ENCODE measurements around the gene CACNA1I. TPM values are rescaled to one million over a fixed set of nuclear protein-coding genes. Genes with fewer than 3 reads are reported as not detected.

Gene CACNA1I
- total RNA-seq, 1 donor from 2014 or later = 0.07 TPM

- no peak overlapping the region for H3K27ac Mint-ChIP-seq (ENCODE audit: unreplicated experiment)
Observed at GRCh38 chr22:39613549-39613921, 43.0 kb downstream of the CACNA1I start.

GRCh38 chr22:39614442-39614841, 43.9 kb downstream of the CACNA1I start:
- Mint-ChIP-seq H3K9me3 (no peaks in the 10 kb centered on the region), H3K36me3 (ENCODE audit: low read depth) (no peaks in the 10 kb centered on the region), H3K4me1 (peaks cover 10% of the 10 kb centered on the region), H3K4me3 (no peak overlapping the region), H3K27ac (ENCODE audit: unreplicated experiment) (no peak overlapping the region), H3K27me3 (ENCODE audit: low read depth) (peaks cover 40% of the 10 kb centered on the region)
- TF ChIP-seq, protein P1, sequence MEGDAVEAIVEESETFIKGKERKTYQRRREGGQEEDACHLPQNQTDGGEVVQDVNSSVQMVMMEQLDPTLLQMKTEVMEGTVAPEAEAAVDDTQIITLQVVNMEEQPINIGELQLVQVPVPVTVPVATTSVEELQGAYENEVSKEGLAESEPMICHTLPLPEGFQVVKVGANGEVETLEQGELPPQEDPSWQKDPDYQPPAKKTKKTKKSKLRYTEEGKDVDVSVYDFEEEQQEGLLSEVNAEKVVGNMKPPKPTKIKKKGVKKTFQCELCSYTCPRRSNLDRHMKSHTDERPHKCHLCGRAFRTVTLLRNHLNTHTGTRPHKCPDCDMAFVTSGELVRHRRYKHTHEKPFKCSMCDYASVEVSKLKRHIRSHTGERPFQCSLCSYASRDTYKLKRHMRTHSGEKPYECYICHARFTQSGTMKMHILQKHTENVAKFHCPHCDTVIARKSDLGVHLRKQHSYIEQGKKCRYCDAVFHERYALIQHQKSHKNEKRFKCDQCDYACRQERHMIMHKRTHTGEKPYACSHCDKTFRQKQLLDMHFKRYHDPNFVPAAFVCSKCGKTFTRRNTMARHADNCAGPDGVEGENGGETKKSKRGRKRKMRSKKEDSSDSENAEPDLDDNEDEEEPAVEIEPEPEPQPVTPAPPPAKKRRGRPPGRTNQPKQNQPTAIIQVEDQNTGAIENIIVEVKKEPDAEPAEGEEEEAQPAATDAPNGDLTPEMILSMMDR (conservative IDR thresholded peaks at IDR 0.05) = no peak
- DNase-seq (ENCODE audit: low read depth, low spot score) = no peak

More at GRCh38 chr22:39613549-39613921, 43.0 kb downstream of the CACNA1I start:
- Mint-ChIP-seq H3K9me3 (no peaks in the 10 kb centered on the region), H3K36me3 (ENCODE audit: low read depth) (no peaks in the 10 kb centered on the region), H3K4me3 (no peak overlapping the region), H3K4me1 (peaks cover 10% of the 10 kb centered on the region), H3K27me3 (ENCODE audit: low read depth) (peaks cover 46% of the 10 kb centered on the region)
- DNase-seq (ENCODE audit: low read depth, low spot score) = no peak
- TF ChIP-seq, protein P1 (conservative IDR thresholded peaks at IDR 0.05) = no peak

DNA sequence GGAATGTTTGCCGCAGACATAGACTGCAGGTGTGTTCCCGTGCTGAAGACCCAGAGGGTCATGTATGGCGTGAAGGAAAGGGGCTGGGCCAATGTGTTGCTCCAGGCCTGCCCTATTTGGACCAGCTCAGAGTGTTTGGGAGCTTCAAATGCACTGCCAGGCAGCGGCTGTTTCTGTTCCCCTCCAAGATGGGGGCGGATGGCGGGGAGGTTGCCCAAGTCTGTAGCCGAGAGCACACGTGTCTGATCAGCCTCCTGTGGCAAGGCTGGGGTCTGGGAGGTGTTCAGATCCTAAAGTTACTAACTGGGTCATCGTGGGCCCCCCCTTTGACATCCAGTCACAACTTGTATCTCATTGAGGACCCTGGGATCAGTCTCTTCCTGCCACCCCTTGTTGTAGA, 45.5 kb downstream of the CACNA1I start:
- H3K9me3 Mint-ChIP-seq = no peaks in the 10 kb centered on the region

DNA sequence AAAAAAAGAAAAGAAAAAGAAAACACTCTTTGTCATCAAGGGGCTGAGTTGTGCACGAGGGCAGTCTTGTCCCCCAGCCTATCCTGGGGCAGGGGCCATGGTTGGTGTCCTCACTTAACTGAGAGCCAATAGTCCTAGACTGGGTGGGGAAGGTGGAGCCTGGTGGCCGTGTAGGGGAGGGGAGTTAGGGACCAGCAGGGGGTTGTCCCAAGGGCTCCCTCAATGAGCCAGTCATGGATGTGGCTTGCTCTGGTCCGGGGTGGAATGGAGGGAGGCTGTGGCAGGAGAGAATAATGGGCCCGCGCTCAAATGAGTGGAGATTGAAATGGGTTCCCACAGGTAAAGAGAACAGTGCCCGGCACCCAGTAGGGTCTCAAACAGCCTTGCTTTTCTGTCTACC, 46.2 kb downstream of the CACNA1I start:
- DNase-seq (ENCODE audit: low read depth, low spot score) = no peak
- H3K27me3 Mint-ChIP-seq (ENCODE audit: low read depth) = peaks cover 35% of the 10 kb centered on the region
- H3K27ac Mint-ChIP-seq (ENCODE audit: unreplicated experiment) = no peak overlapping the region
- TF ChIP-seq, protein P1 (conservative IDR thresholded peaks at IDR 0.05) = no peak
- H3K4me3 Mint-ChIP-seq = no peak overlapping the region
- no peaks in the 10 kb centered on the region for H3K36me3 Mint-ChIP-seq (ENCODE audit: low read depth)
- no peaks in the 10 kb centered on the region for H3K9me3 Mint-ChIP-seq
- H3K4me1 Mint-ChIP-seq = peaks cover 5% of the 10 kb centered on the region

More for the DNA sequence above, 45.5 kb downstream of the CACNA1I start:
- no peak for DNase-seq (ENCODE audit: low read depth, low spot score)
- Mint-ChIP-seq H3K27ac (ENCODE audit: unreplicated experiment) (no peak overlapping the region), H3K4me3 (no peak overlapping the region), H3K27me3 (ENCODE audit: low read depth) (peaks cover 35% of the 10 kb centered on the region), H3K4me1 (peaks cover 5% of the 10 kb centered on the region), H3K36me3 (ENCODE audit: low read depth) (no peaks in the 10 kb centered on the region)
- TF ChIP-seq, protein P1 (conservative IDR thresholded peaks at IDR 0.05) = no peak

- Mint-ChIP-seq H3K27me3 (ENCODE audit: low read depth) (peaks cover 32% of the 10 kb centered on the region), H3K9me3 (no peaks in the 10 kb centered on the region), H3K4me1 (peaks cover 5% of the 10 kb centered on the region), H3K27ac (ENCODE audit: unreplicated experiment) (no peak overlapping the region), H3K4me3 (no peak overlapping the region), H3K36me3 (ENCODE audit: low read depth) (no peaks in the 10 kb centered on the region)
- TF ChIP-seq, protein P1 (conservative IDR thresholded peaks at IDR 0.05) = no peak
- DNase-seq (ENCODE audit: low read depth, low spot score) = no peak
Observed at GRCh38 chr22:39617342-39617741, 46.8 kb downstream of the CACNA1I start.
